ENCODE results near the gene GSDME.
"Not testable (repeated sequence)": the region's sequence is repeated elsewhere in the genome, so short reads cannot be mapped to it uniquely, and the experiment has no call there.

GSDME gene

GRCh38 chr7:24757353-24758275 is at the start of gene GSDME:
TSS of gene GSDME (minus strand) at chr7:24757464. CDS start at chr7:24749774, 7,690 bp downstream.
- DNase-seq, result peak; percentile 15 to 32

GRCh38 chr7:24802300-24802699 is 45.0 kb upstream of the GSDME start:
- DNase-seq, result no peak

- no peak for DNase-seq
Observed at GRCh38 chr7:24801883-24802282, 44.6 kb upstream of the GSDME start.

- DNase-seq, result no peak
Observed at GRCh38 chr7:24800667-24801066, 43.4 kb upstream of the GSDME start.

- DNase-seq, result no peak
Observed at GRCh38 chr7:24800073-24800472, 42.8 kb upstream of the GSDME start.

- no peak for DNase-seq
Observed at GRCh38 chr7:24799506-24799905, 42.2 kb upstream of the GSDME start.

GRCh38 chr7:24798261-24798660 is 41.0 kb upstream of the GSDME start:
- no peak for DNase-seq

- DNase-seq, result no peak
Observed at GRCh38 chr7:24797270-24797669, 40.0 kb upstream of the GSDME start.

- DNase-seq, result no peak
Observed at GRCh38 chr7:24795407-24795767, 38.1 kb upstream of the GSDME start.

- DNase-seq, result not testable (repeated sequence)
Observed at GRCh38 chr7:24794751-24795406, 37.6 kb upstream of the GSDME start.

- no peak for DNase-seq
Observed at GRCh38 chr7:24793982-24794648, 36.9 kb upstream of the GSDME start.

GRCh38 chr7:24788961-24789576 is 31.8 kb upstream of the GSDME start:
- no peak for DNase-seq

GRCh38 chr7:24788075-24788474 is 30.8 kb upstream of the GSDME start:
- DNase-seq, result no peak

GRCh38 chr7:24786941-24787340 is 29.7 kb upstream of the GSDME start:
- DNase-seq, result no peak

GRCh38 chr7:24786306-24786705 is 29.0 kb upstream of the GSDME start:
- DNase-seq, result no peak

GRCh38 chr7:24784277-24784676 is 27.0 kb upstream of the GSDME start:
- DNase-seq, result no peak

- DNase-seq, result no peak
Observed at GRCh38 chr7:24783698-24784097, 26.4 kb upstream of the GSDME start.

- DNase-seq, result no peak
Observed at GRCh38 chr7:24781106-24781505, 23.8 kb upstream of the GSDME start.

- no peak for DNase-seq
Observed at GRCh38 chr7:24779283-24779655, 22.0 kb upstream of the GSDME start.

- DNase-seq, result no peak
Observed at GRCh38 chr7:24778543-24779282, 21.4 kb upstream of the GSDME start.

- DNase-seq, result no peak
Observed at GRCh38 chr7:24777806-24778205, 20.5 kb upstream of the GSDME start.

GRCh38 chr7:24773646-24774045 is 16.4 kb upstream of the GSDME start:
- DNase-seq, result no peak

GRCh38 chr7:24769851-24770250 is 12.6 kb upstream of the GSDME start:
- no peak for DNase-seq
